COLO668 (cell line): Measurements from ENCODE around the gene RETREG1.

Experiments
- DNase-seq: peaks from one replicate; lab custom pipeline; 2025; ENCODE audit not compliant: unreplicated experiment; lab: John Stamatoyannopoulos, UW

RETREG1 gene

GRCh38 chr5:16585041-16585667 lies 31.6 kb downstream of the RETREG1 start:
- DNase-seq = no peak

- DNase-seq = no peak
These were observed 34.7 kb downstream of the RETREG1 start for GRCh38 chr5:16582081-16582480.

DNA sequence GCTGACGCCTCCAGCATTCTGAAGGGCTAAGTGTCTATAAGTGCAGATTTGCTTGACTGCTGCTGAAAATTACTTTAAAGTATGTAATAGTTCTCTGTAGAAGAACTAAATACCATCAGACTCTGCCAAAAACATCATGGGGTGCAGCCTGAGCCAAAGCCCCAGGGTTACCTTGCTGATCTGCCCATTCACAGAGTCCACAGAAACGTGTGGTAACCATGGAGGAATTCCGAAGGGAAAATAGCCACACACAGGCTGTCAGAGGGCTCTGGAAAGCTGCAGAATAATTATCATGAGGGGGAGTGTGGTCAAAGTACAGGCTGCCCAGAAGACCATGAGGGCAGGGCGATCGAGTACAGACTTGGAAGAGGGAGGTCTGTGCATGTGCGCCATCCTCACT lies 36.4 kb downstream of the RETREG1 start:
- no peak for DNase-seq

DNA sequence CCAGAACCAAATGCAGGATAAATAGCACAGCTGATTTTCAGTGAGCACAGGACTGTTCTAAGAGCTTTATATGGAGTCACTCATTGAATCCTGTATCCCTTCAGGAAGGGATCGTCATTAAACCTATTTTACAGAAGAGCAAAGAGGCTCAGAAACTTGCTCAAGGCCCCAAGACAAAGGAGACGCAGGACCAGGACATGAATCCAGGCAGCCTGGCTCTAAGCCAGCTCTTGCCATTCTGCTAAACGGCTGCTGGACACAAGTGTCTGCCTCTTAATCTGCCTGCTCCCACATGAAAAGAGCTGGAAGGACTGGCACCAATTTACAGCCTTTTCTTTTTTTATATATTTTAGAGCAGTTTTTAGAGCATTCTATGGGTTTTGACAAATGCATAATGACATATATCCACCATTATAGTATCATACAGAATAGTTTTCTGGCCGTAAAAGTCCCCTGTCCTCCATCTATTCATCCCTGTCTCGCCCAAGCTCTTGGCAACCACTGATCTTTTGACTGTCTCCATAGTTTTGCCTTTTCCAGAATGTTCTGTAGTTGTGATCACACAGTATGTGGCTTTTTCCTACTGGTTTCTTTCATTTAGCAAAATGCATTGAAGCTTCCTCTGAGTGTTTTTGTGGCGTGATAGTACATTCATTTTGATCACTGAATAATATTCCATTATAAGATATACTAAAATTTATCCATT lies 37.5 kb downstream of the RETREG1 start:
- peak; percentile 68 for DNase-seq

GRCh38 chr5:16578474-16578883 lies 38.3 kb downstream of the RETREG1 start:
- peak; percentile 44 for DNase-seq

DNA sequence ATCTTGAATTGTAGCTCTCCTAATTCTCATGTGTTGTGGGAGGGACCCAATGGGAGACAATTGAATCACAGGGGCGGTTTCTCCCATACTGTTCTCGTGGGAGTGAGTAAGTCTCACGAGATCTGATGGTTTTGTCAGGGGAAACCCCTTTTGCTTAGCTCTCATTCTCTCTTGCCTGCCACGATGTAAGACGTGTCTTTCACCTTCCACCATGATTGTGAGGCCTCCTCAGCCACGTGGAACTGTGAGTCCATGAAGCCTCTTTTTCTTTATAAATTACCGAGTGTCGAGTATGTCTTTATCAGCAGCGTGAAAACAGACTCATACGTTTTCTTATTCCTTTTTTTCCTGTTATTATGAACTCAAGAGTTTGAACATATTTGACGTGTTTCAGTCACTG lies 39.1 kb downstream of the RETREG1 start:
- no peak for DNase-seq

DNA sequence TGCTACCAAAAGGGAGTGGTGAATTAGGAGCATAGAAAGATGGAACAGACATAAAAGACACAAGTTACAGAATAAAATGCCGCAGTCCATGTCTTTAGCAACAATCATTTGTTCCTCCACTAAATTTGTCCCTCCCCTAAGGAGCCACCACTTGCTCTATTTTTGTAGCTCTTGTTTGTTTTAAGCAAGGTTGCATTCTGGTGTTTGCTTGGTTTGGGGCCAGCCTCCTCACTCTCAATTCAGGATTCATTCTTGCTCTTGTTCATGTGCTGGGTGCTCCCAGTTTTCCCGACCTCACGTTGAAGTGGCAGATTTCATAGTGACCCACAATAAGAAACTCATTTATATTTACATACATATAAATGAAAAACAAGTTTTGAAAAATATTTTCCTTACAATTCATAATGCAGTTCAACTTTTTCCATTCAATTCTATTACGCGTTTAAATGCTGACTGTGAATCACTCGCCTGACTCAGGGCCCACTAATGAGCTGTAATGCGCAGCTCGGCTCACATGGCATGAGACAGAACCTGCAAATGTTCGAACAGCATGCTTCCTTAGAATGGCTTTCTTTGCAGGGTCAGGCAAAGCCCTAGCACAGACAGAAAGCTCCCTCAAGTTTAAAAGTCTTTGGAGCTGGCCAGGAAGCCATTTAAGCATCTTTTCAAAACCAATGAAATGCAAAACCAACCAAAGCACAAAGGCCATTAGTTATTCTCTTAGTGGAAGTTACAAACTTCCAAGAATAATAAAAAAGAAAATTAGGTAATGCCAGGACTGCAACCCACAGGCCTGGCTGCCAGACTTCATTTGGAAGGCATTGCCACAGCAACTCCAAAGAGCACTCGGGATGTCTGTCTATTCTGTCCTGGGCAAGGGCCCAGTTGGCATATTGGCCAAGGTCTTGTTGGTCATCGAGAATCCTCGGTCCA lies 41.7 kb downstream of the RETREG1 start:
- no peak for DNase-seq

GRCh38 chr5:16573401-16573800 lies 43.4 kb downstream of the RETREG1 start:
- DNase-seq = no peak

GRCh38 chr5:16572289-16573015 lies 44.3 kb downstream of the RETREG1 start:
- no peak for DNase-seq

GRCh38 chr5:16571016-16571415 lies 45.8 kb downstream of the RETREG1 start:
- no peak for DNase-seq

DNA sequence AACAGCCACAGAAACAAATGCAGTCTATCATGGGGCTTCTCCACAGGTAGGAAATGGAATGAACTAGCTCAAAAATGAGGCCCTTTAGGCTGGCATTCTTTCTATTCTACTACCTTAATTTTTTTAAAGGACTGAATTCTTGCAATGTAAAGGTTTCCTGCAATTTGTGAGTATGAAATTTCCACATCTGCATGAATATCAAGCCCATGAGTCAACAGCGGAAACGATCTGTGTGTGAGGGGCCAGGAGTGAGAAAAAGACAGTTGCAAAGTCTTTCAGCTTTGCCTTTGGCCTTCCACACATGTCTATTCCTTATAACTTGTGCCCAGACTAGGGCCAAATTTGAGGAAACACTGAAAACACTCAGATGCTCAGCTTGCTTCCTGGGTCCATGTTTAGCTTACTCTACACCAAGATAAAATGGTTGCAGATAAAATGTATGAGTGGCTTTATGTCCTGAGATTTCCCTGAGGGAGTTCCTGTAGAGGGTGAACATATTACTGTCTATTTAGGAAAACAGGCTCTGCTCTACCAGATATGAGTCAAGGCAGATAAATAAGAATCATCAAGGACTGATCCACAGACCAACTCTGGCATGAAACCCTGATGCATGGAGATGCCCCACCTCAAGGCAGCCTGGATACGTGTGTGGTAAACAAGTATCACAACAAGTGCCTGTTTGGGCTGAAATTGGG lies 46.5 kb downstream of the RETREG1 start:
- no peak for DNase-seq

- DNase-seq = no peak
These were observed 47.8 kb downstream of the RETREG1 start for GRCh38 chr5:16568875-16569580.

- no peak for DNase-seq
These were observed 49.4 kb downstream of the RETREG1 start for GRCh38 chr5:16567365-16567764.

DNA sequence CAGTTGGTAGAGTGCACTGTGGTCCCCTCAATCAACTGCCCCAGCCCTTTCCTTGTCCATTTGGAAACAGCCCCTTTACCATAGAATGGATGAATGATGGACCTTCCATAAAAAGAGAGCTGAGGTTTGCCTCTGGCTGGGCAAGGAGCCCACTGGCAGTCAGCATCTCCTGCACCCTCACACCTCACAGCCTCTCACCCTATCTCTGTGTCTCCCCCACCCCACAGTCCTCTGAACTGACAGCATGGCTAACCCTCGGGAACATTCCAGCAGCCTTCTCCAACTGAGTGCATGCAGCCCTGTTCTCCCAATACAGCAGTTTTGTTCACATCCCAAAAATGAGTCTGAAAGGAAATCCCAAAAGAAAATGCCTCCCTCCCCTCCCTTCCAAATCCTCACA lies 51.7 kb downstream of the RETREG1 start:
- no peak for DNase-seq

DNA sequence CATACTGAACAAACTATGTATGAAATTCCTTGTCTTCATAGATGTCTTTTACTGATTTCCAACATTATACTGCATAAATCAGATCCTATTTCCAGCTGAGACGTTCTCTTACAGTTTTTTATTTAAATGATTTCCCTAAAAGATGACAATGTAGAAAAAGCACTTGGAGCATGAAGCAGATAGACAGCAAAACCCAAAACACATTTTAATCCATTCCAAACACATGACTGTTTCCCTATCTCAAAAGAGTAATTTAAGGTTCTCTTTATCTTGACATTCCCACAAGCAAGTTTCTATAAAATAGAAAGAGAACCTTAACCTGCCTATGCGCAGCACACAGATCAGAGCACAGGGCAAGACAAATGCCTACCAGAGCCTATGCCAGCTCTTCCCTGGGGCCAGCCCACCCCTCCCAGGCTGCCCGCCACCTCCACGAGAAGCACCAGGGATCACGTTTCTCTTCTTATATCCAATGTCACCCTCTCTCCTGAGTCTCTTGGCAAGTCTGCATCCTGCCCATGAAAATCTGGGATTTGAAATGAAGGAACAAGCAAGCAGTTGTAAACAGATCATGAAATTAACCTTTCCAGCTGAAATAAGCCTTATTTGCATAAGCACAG lies 52.4 kb downstream of the RETREG1 start:
- no peak for DNase-seq

GRCh38 chr5:16563686-16564085 lies 53.1 kb downstream of the RETREG1 start:
- no peak for DNase-seq

DNA sequence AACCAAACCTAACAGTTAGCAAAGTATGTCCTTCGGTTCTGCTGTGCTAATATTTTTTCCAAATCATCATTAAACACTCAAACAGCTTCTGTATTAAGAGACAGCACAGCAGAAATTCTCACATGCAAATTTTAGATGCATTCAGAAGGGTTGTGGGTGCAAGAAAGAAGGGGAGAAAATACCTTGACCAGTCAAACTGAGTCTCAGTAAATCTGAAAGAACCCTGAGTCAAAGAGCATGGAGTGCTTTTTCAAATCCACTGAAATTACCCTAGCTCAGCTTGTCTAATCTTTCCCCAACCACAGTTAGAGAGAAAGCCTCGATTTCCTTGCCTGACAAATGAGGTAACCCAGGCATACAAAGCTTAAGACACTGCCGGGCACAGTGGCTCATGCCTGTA lies 55.1 kb downstream of the RETREG1 start:
- no peak for DNase-seq

- DNase-seq = no peak
These were observed 57.1 kb downstream of the RETREG1 start for GRCh38 chr5:16559702-16560101.

GRCh38 chr5:16558984-16559629 lies 57.7 kb downstream of the RETREG1 start:
- DNase-seq = peak; percentile 23
